Fibroblast of pulmonary artery (primary cell): Measurements from ENCODE around the gene PRDM1.

Experiments
- DNase-seq: peaks from one replicate; pipeline ENCODE4 v3.0.0-alpha.2; 2010; ENCODE audit warnings: low read depth
- H3K4me3 ChIP-seq: replicated peaks from 2 replicates; pipeline ENCODE4 v1.5.1; 2011; ENCODE audit warnings: low read depth, mild to moderate bottlenecking, control low read depth, low read length, moderate library complexity
- TF ChIP-seq, protein P1 (sequence below): IDR thresholded peaks from 2 replicates; pipeline ENCODE4 v1.5.1; 2011; ENCODE audit warnings: mild to moderate bottlenecking, control low read depth, low read length, inconsistent platforms; ENCODE audit errors: missing control alignments

The PRDM1 gene

DNA sequence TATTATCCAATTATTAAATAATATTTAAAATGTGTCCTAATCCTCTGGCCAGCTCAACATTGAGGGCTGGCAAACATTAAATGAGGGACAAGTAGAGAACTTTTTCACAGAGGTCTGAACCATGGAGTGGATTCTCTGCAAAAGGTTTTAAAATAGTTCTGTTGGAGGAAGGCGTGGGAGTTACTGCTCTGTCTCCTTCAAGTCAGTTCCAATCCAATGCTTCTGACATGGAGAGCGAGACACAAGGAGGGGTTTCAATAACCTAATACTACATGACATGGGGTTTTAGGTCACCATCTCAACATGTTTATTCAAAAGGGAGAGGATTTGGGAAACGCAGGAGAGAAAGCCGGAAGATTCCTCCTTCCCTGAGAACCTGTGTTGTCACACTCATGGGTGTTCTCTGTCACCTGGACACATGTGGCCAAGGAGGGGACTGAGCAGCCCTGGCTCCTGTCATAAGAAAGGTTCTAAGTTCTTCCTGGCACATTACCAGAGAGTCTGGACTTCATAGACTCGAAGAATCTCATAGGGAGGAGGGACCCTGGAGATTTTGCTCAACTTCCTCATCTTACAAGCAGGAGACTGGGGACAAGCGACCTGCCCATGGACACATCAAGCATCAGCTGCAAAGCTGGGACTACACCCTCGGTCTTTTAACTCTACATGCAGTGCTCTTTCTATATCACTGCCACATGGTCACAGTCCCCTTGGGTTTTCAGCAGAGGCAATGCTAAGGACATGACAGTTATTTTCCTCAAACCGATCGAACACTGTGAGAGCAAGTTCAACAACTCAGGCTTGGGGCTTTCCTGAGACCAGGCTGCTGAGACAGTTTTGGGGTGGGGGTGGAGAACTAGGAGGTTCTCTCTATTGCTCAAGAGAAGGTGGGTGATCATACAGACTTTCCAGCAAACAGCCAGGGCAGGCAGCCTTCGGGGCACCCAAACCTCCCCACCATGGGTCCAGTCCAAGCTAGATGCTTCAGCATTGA is 38.6 kb downstream of the PRDM1 start:
- H3K4me3 ChIP-seq: no peak overlapping the region
- DNase-seq: no peak
- TF ChIP-seq, protein P1, sequence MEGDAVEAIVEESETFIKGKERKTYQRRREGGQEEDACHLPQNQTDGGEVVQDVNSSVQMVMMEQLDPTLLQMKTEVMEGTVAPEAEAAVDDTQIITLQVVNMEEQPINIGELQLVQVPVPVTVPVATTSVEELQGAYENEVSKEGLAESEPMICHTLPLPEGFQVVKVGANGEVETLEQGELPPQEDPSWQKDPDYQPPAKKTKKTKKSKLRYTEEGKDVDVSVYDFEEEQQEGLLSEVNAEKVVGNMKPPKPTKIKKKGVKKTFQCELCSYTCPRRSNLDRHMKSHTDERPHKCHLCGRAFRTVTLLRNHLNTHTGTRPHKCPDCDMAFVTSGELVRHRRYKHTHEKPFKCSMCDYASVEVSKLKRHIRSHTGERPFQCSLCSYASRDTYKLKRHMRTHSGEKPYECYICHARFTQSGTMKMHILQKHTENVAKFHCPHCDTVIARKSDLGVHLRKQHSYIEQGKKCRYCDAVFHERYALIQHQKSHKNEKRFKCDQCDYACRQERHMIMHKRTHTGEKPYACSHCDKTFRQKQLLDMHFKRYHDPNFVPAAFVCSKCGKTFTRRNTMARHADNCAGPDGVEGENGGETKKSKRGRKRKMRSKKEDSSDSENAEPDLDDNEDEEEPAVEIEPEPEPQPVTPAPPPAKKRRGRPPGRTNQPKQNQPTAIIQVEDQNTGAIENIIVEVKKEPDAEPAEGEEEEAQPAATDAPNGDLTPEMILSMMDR: no peak

DNA sequence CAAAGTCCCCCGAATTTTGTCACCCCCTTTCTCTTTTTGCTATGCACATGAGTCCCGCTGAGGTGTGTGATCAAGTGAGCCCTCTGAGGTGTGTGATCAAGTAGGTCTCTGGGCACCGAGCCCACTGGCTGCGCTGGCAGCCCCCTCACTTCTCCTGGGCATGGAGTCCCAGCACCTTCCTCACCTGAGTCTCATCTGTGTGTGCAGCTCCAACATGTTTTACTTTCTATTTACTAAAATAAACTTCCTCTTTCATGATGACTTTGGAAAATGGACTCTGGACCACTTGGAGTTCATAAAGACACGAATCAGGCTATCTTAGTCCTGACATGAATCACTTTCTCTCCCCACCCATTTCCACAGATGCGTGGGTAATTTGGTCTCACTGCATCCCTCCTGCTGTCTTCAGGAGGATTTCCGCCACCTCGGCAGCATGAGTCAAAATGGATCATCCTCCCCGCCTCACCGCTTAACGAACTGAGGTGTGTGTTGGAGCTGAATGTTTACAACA is 39.8 kb downstream of the PRDM1 start:
- no peak for DNase-seq
- TF ChIP-seq, protein P1: no peak
- H3K4me3 ChIP-seq: no peak overlapping the region

DNA sequence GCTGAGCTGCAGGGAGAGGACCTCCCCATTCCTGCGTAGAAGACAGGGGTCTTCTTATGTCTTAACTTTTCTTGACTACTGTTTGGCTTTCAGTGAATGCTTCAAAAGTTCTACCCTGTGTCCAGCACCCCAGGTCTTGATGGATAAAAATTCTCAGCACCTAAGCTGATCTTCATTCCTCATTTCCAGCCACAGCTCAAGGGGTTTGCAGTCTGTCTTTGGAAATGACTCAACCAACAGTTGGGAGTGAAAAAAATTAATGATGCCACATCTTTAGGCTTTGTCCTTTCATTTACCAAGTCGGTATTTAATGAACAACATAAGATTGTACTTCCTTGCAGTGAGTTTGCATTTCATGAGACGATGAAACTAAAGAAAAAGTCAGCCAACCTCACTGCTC is 40.3 kb downstream of the PRDM1 start:
- DNase-seq: no peak
- no peak overlapping the region for H3K4me3 ChIP-seq
- TF ChIP-seq, protein P1: no peak

DNA sequence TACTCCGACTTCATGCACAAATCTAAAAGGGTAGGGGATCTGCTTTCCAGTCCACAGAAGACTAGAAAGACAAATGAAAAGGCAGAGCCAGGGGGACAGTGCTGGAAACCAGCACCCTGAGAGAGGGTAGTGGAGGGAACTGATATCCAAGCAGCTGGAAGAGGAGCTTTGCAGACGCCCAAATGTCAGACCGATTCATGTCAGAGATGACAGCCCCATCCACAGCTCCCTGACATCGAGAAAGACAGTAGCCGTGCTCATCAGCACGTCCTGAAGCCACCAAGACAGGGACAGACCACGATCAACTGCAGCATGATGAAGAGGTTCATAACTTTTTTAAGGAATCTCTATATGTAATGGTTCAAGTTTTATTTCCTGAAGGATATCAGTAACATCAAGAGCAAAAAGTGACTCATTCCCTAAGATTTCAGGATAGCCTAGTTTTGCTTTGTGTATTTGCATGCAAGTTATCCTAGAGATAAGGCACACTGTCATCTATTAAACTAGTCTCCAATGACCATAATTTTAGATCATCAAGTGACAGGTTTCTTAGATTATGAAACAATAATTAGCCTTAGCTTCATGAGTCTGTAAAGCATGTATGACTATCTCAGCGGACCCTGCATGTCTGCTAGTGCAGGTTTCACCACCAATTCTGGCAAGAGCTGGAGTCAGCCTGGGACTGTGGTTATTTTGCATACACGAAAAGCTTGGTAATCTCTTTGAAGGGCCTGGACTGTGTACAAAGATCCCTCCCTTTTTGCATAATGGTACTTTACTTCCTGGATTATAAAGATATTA is 43.0 kb downstream of the PRDM1 start:
- peak; percentile 68 for DNase-seq
- no peak overlapping the region for H3K4me3 ChIP-seq
- TF ChIP-seq, protein P1: no peak

DNA sequence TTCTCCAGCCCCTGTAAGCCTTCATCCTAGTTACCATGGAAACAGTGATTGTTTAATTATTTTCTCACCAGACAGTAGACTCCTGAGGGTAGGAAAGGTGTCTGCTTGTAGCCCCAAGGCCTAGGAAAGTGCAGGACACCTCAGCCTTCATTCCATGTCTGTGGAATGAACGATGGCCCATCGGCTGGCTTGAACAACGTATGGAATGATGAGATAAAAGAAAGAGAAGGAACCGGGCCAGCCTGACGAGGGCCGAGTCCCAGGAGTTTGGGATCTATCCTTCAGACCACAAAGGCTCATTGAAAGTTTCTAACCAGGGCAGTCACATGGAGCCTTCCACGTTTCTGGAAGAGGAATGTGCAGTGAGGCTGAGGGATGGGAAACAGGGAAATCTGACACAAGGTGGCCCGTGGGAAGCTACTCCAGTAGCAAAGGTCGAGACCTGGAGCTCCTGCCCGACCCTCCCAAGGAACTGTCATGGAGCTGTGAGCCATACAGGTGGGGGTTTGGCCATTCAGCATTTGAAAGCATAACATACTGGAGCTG is 46.1 kb downstream of the PRDM1 start:
- TF ChIP-seq, protein P1: no peak

DNA sequence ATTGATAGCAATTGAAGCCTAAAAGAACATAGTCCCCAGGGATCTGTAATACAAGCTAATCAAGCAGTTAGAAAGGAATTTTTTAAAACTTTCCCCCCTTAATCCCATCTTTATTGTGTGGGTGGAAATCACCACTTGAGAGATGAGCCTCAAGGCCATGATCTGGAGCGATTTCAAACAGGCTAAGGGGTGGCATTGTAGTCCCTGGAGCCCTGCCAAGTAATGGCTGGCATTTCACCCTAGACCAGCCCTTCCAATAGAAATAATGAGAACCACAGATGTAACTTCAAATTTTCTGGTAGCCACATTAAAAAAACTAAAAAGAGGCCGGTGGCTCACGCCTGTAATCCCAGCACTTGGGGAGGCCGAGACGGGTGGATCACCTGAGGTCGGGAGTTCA is 46.9 kb downstream of the PRDM1 start:
- TF ChIP-seq, protein P1: no peak
- H3K4me3 ChIP-seq: no peak overlapping the region
- DNase-seq: no peak

More for the DNA sequence above, 46.1 kb downstream of the PRDM1 start:
- no peak overlapping the region for H3K4me3 ChIP-seq
- DNase-seq: no peak
